Measurements from ENCODE around the gene SPINK9. TPM values are rescaled to one million over a fixed set of nuclear protein-coding genes. Genes with fewer than 3 reads are reported as not detected.

The SPINK9 gene, protein sequence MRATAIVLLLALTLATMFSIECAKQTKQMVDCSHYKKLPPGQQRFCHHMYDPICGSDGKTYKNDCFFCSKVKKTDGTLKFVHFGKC
- total RNA-seq: not detected

DNA sequence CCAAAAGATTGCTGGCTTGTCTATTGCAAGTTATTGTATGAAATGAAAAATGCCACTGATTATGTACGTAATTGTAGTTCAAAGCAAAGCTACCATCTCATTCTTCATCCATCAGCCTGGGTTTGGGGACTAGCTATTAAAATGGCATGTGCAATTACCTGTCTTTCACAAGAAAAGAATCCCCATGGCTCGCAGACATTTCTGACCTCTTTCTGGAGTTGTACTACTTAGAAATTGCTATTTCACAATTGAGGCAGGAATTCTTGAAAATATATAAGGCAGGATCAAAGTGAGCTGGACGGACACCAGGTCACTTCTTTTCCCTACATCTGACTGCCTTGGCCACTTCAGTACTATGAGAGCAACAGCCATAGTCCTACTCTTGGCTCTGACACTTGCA, at the start of gene SPINK9:
SPINK9 (plus strand) TSS at position 301 of the 400 bp plus-strand sequence; CDS start at position 356, 55 bp downstream.
- TF ChIP-seq CTCF (IDR thresholded peaks at IDR 0.05; ENCODE audit: low read depth): no peak

DNA sequence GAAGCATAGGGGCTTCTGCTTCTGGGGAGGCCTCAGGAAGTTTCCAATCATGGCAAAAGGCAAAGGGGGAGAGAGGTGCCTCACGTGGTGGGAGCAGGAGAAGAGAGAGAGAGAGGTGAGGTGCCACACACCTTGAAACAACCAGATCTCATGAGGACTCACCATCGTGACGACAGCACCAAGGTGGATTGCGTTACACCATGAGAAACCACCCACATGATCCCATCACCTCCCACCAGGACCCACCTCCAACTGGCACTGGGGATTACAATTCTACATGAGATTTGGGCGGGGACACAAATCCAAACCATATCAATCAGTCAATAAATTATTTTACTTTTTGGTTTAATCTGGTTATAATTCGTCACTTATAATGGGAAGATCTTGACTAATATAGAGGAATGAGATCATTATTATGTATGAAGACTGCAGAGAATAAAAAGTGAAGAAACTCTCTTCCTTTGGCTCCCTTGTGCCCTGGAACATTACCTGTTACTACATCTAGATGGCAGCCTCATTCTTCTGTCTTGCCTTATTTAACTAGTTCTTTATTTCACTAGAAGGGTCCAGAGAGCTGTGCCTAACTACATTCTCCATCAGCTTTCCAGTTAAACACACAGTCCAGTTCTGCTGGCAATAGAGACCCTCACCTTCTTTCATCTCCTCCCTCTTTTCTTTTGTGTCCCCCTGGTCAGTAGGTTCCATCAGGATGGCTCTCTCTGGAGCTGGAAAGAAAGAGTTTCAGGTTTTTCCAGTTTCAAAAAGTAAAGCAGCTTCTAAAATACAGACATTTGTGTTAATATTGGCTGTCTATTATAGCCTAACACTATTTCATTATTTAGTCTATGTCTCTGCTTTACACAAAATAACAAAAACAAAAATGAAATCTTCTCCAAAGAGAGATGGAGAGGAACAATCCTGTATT, 44.8 kb upstream of the SPINK9 start:
- no peak for TF ChIP-seq CTCF (IDR thresholded peaks at IDR 0.05; ENCODE audit: low read depth)

DNA sequence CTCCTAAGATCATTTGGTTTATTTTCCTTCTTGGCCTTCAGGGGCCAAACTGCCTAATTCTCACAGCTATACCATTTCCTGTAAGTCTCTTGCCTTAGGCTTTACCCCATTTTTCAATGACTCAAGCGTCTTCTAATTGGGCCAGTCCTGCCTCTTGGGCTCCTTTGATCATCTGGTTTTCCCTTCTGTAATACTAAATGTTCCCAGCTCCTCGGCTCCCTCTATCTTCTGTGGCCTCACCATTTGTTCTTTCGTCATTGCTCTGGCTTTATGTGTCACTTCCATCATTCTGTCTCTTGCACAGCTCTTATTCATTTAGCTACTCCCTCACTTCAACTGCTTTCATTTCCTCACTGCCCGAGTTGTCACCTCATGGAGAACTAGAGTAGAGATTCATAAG, 37.6 kb upstream of the SPINK9 start:
- TF ChIP-seq CTCF (IDR thresholded peaks at IDR 0.05; ENCODE audit: low read depth): no peak

- TF ChIP-seq CTCF (IDR thresholded peaks at IDR 0.05; ENCODE audit: low read depth): no peak
Observed at GRCh38 chr5:148306446-148306845, 28.9 kb upstream of the SPINK9 start.

- TF ChIP-seq CTCF (IDR thresholded peaks at IDR 0.05; ENCODE audit: low read depth): no peak
Observed at GRCh38 chr5:148309019-148309418, 26.3 kb upstream of the SPINK9 start.

GRCh38 chr5:148309746-148310145, 25.6 kb upstream of the SPINK9 start:
- TF ChIP-seq CTCF (IDR thresholded peaks at IDR 0.05; ENCODE audit: low read depth): no peak

DNA sequence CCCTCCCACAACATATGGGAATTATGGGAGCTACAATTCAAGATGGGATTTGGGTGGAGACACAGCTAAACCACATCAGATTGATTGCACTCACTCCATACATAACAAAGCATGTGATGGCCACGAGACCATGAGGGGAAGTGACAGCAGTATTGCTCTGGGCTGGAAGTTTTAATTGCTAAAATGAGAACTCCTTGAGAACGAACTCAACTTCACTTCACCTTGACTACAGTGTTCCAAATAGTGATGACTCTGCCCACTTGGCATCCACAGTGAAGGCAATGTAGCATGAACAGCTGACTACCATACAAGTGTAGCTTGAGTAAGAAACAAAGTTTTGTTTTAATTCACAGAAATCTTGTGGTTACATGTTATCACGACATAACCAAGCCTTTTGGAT, 23.9 kb upstream of the SPINK9 start:
- no peak for TF ChIP-seq CTCF (IDR thresholded peaks at IDR 0.05; ENCODE audit: low read depth)

Measured in subcutaneous adipose tissue (tissue), 4 donors.